IPS-18c (cell line): ENCODE measurements around the gene NCKAP5.

Experiments
- H3K4me3 ChIP-seq: 2 replicates; pipeline ENCODE4 v1.7.0; 2013; ENCODE audit warnings: low read depth, mild to moderate bottlenecking, low read length, moderate library complexity; ENCODE audit not compliant: insufficient read depth
- H3K9me3 ChIP-seq: one replicate; pipeline ENCODE4 v1.6.1; 2013; ENCODE audit warnings: mild to moderate bottlenecking, low read length, moderate library complexity; ENCODE audit not compliant: control insufficient read depth, insufficient read depth

Gene NCKAP5

GRCh38 chr2:133364636-133365035 is 203.6 kb downstream of the NCKAP5 start:
- no peaks in the 10 kb centered on the region for H3K9me3 ChIP-seq

GRCh38 chr2:133363884-133364283 is 204.4 kb downstream of the NCKAP5 start:
- H3K4me3 ChIP-seq: no peak overlapping the region
- H3K9me3 ChIP-seq: no peaks in the 10 kb centered on the region

More at GRCh38 chr2:133364636-133365035, 203.6 kb downstream of the NCKAP5 start:
- H3K4me3 ChIP-seq: no peak overlapping the region

- Histone ChIP-seq H3K9me3 (no peaks in the 10 kb centered on the region), H3K4me3 (no peak overlapping the region)
These were observed 206.2 kb downstream of the NCKAP5 start for GRCh38 chr2:133362061-133362476.

GRCh38 chr2:133360882-133361281 is 207.4 kb downstream of the NCKAP5 start:
- Histone ChIP-seq H3K9me3 (no peaks in the 10 kb centered on the region), H3K4me3 (no peak overlapping the region)

- Histone ChIP-seq H3K9me3 (no peaks in the 10 kb centered on the region), H3K4me3 (no peak overlapping the region)
These were observed 208.1 kb downstream of the NCKAP5 start for GRCh38 chr2:133360190-133360589.

GRCh38 chr2:133352719-133353118 is 215.5 kb downstream of the NCKAP5 start:
- no peak overlapping the region for H3K4me3 ChIP-seq

GRCh38 chr2:133346654-133347053 is 221.6 kb downstream of the NCKAP5 start:
- no peak overlapping the region for H3K4me3 ChIP-seq
- peaks cover 2% of the 10 kb centered on the region for H3K9me3 ChIP-seq

More at GRCh38 chr2:133352719-133353118, 215.5 kb downstream of the NCKAP5 start:
- H3K9me3 ChIP-seq: peaks cover 2% of the 10 kb centered on the region

GRCh38 chr2:133345638-133346037 is 222.6 kb downstream of the NCKAP5 start:
- Histone ChIP-seq H3K4me3 (no peak overlapping the region), H3K9me3 (peaks cover 2% of the 10 kb centered on the region)

- no peak overlapping the region for H3K4me3 ChIP-seq
- H3K9me3 ChIP-seq: peaks cover 2% of the 10 kb centered on the region
These were observed 223.4 kb downstream of the NCKAP5 start for GRCh38 chr2:133344849-133345248.

GRCh38 chr2:133343018-133343352 is 225.3 kb downstream of the NCKAP5 start:
- Histone ChIP-seq H3K4me3 (no peak overlapping the region), H3K9me3 (no peaks in the 10 kb centered on the region)

- H3K9me3 ChIP-seq: no peaks in the 10 kb centered on the region
- H3K4me3 ChIP-seq: no peak overlapping the region
These were observed 225.8 kb downstream of the NCKAP5 start for GRCh38 chr2:133342286-133343017.

- no peak overlapping the region for H3K4me3 ChIP-seq
- H3K9me3 ChIP-seq: no peaks in the 10 kb centered on the region
These were observed 226.7 kb downstream of the NCKAP5 start for GRCh38 chr2:133341575-133341974.

GRCh38 chr2:133338224-133338623 is 230.0 kb downstream of the NCKAP5 start:
- no peak overlapping the region for H3K4me3 ChIP-seq
- H3K9me3 ChIP-seq: no peaks in the 10 kb centered on the region

GRCh38 chr2:133334923-133335322 is 233.3 kb downstream of the NCKAP5 start:
- Histone ChIP-seq H3K4me3 (no peak overlapping the region), H3K9me3 (no peaks in the 10 kb centered on the region)

- Histone ChIP-seq H3K4me3 (no peak overlapping the region), H3K9me3 (no peaks in the 10 kb centered on the region)
These were observed 235.1 kb downstream of the NCKAP5 start for GRCh38 chr2:133333181-133333580.

GRCh38 chr2:133331436-133331835 is 236.8 kb downstream of the NCKAP5 start:
- H3K4me3 ChIP-seq: no peak overlapping the region
- H3K9me3 ChIP-seq: no peaks in the 10 kb centered on the region

- Histone ChIP-seq H3K9me3 (no peaks in the 10 kb centered on the region), H3K4me3 (no peak overlapping the region)
These were observed 241.4 kb downstream of the NCKAP5 start for GRCh38 chr2:133326652-133327397.

GRCh38 chr2:133324150-133324561 is 244.1 kb downstream of the NCKAP5 start:
- no peak overlapping the region for H3K4me3 ChIP-seq
- H3K9me3 ChIP-seq: no peaks in the 10 kb centered on the region
